ENCODE data around the gene FPR2. TPM values are rescaled to one million over a fixed set of nuclear protein-coding genes. Genes with fewer than 3 reads are reported as not detected.

FPR2 gene
- total and polyA plus RNA-seq, 9 of the 15 experiments (the other 6 are each of a cell fraction or from before 2014, with no cell fraction given) = 0.03 to 0.15 (median 0.07) TPM; not detected in 6

DNA sequence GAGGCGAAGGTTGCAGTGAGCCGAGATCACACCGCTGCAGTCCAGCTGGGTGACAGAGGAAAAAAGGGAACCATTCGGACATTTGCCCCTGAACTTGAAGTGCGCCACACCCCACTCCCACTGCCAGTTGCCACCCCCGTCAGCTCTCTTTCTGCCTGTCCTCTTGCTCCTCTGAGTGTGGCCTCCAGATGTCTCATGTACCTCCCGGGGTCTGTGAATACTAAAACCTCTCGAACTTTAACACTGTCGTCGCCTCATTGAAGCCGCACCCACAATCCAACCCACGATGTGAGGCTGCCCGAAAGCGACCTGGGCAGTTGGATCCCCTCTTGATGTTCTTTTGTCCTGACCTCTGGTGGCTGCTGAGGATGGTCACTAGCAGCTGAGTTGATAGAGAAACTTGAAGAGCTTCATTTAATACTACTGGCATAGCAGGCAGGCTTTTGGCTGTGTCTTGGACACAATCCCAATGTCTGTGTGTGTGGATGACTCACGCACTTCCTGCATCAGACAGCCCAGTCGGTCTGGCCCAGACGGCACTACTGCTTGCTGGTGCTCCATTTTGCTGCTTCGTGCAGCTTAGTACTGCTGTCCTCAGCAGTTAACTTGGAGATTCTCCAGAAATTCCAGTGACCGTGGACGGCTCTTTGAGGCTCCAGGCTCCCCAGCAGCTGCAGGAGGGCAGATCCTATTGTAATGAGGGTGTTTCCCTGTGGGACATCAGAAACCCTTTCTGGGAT, 38.2 kb downstream of the FPR2 start (continued):
- TF ChIP-seq NR4A1 (CRISPR knock-in tag; IDR thresholded peaks at IDR 0.05) = no peak
- peak; percentile 26; the same call in 1 of the 2 replicates for TF ChIP-seq NR4A1 (tag; IDR thresholded peaks at IDR 0.05)
- no peak for TF ChIP-seq GTF2A2 (tag; IDR thresholded peaks at IDR 0.05)
- no peak for TF ChIP-seq KDM4B (IDR thresholded peaks at IDR 0.05; ENCODE audit: borderline replicate concordance in 2 of 2, low read depth in 1 of 2)
- TF ChIP-seq CHCHD3 (CRISPR knock-in tag; IDR thresholded peaks at IDR 0.05) = no peak
- TF ChIP-seq GATAD2B (IDR thresholded peaks at IDR 0.05; ENCODE audit: borderline replicate concordance) = no peak
- TF ChIP-seq, protein P1, sequence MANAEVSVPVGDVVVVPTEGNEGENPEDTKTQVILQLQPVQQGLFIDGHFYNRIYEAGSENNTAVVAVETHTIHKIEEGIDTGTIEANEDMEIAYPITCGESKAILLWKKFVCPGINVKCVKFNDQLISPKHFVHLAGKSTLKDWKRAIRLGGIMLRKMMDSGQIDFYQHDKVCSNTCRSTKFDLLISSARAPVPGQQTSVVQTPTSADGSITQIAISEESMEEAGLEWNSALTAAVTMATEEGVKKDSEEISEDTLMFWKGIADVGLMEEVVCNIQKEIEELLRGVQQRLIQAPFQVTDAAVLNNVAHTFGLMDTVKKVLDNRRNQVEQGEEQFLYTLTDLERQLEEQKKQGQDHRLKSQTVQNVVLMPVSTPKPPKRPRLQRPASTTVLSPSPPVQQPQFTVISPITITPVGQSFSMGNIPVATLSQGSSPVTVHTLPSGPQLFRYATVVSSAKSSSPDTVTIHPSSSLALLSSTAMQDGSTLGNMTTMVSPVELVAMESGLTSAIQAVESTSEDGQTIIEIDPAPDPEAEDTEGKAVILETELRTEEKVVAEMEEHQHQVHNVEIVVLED (CRISPR knock-in tag; IDR thresholded peaks at IDR 0.05) = peak; percentile 26
- TF ChIP-seq, protein P2, sequence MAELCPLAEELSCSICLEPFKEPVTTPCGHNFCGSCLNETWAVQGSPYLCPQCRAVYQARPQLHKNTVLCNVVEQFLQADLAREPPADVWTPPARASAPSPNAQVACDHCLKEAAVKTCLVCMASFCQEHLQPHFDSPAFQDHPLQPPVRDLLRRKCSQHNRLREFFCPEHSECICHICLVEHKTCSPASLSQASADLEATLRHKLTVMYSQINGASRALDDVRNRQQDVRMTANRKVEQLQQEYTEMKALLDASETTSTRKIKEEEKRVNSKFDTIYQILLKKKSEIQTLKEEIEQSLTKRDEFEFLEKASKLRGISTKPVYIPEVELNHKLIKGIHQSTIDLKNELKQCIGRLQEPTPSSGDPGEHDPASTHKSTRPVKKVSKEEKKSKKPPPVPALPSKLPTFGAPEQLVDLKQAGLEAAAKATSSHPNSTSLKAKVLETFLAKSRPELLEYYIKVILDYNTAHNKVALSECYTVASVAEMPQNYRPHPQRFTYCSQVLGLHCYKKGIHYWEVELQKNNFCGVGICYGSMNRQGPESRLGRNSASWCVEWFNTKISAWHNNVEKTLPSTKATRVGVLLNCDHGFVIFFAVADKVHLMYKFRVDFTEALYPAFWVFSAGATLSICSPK (IDR thresholded peaks at IDR 0.05; ENCODE audit: borderline replicate concordance) = no peak
- TF ChIP-seq TAF9B (IDR thresholded peaks at IDR 0.05; ENCODE audit: partially characterized antibody) = no peak
- 0 out of 2 replicates have a peak, but pooled peaks have one; percentile 17 for TF ChIP-seq EHMT2 (IDR thresholded peaks at IDR 0.05)
- no peak for TF ChIP-seq ZNF232 (CRISPR knock-in tag; IDR thresholded peaks at IDR 0.05)
- TF ChIP-seq, protein P3, sequence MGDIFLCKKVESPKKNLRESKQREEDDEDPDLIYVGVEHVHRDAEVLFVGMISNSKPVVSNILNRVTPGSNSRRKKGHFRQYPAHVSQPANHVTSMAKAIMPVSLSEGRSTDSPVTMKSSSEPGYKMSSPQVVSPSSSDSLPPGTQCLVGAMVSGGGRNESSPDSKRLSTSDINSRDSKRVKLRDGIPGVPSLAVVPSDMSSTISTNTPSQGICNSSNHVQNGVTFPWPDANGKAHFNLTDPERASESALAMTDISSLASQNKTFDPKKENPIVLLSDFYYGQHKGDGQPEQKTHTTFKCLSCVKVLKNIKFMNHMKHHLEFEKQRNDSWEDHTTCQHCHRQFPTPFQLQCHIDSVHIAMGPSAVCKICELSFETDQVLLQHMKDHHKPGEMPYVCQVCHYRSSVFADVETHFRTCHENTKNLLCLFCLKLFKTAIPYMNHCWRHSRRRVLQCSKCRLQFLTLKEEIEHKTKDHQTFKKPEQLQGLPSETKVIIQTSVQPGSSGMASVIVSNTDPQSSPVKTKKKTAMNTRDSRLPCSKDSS (IDR thresholded peaks at IDR 0.05; ENCODE audit: low read depth, partially characterized antibody) = no peak
- TF ChIP-seq SP1 (CRISPR knock-in tag; IDR thresholded peaks at IDR 0.05) = no peak
- TF ChIP-seq TFAM (CRISPR knock-in tag; conservative IDR thresholded peaks at IDR 0.05) = no peak
- TF ChIP-seq DPF2 (IDR thresholded peaks at IDR 0.05) = peak; percentile 78
- TF ChIP-seq NCOR1 (IDR thresholded peaks at IDR 0.05) = peak; percentile 62
- TF ChIP-seq DDX20 (tag; IDR thresholded peaks at IDR 0.05; ENCODE audit: low read depth) = no peak
- peak; percentile 52; the same call in 1 of the 2 replicates for TF ChIP-seq CREM (IDR thresholded peaks at IDR 0.05; ENCODE audit: low read depth)
- TF ChIP-seq, protein P4, sequence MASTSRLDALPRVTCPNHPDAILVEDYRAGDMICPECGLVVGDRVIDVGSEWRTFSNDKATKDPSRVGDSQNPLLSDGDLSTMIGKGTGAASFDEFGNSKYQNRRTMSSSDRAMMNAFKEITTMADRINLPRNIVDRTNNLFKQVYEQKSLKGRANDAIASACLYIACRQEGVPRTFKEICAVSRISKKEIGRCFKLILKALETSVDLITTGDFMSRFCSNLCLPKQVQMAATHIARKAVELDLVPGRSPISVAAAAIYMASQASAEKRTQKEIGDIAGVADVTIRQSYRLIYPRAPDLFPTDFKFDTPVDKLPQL (IDR thresholded peaks at IDR 0.05; ENCODE audit: extremely low read depth, insufficient read length) = no peak
- TF ChIP-seq, protein P5, sequence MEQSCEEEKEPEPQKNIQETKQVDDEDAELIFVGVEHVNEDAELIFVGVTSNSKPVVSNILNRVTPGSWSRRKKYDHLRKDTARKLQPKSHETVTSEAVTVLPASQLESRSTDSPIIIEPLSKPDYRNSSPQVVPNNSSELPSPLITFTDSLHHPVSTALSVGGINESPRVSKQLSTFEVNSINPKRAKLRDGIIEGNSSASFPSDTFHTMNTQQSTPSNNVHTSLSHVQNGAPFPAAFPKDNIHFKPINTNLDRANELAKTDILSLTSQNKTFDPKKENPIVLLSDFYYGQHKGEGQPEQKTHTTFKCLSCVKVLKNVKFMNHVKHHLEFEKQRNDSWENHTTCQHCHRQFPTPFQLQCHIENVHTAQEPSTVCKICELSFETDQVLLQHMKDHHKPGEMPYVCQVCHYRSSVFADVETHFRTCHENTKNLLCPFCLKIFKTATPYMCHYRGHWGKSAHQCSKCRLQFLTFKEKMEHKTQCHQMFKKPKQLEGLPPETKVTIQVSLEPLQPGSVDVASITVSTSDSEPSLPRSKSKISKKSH (CRISPR knock-in tag; IDR thresholded peaks at IDR 0.05) = no peak
- TF ChIP-seq SAFB2 (IDR thresholded peaks at IDR 0.05; ENCODE audit: borderline replicate concordance, low read depth, low read length, severe bottlenecking) = no peak
- TF ChIP-seq COPS2 (conservative IDR thresholded peaks at IDR 0.05) = no peak

All from K562 (cell line).